Neural cell (in vitro differentiated cells): ENCODE measurements around the gene IL4I1. TPM values are rescaled to one million over a fixed set of nuclear protein-coding genes. Genes with fewer than 3 reads are reported as not detected.

Source experiments
- H2AFZ ChIP-seq: fragments of 200-600, 300-800 bp; sonication (generic), shearing (Covaris generic); 2 replicates; pipeline ENCODE4 v1.6.0; 2014; ENCODE audit warnings: low read depth, mild to moderate bottlenecking, antibody characterized with exemption, low read length, moderate library complexity
- H3F3A ChIP-seq: fragments of 200-600 bp; shearing (Covaris generic); 2 replicates; pipeline ENCODE4 v1.6.1; 2016; ENCODE audit warnings: mild to moderate bottlenecking, moderate library complexity, mixed read lengths, antibody characterized with exemption, low read length; ENCODE audit not compliant: insufficient read depth, poor library complexity, severe bottlenecking
- H3K27ac ChIP-seq: fragments of 200-600, 300-800 bp; sonication (generic), shearing (Covaris generic); 2 replicates; pipeline ENCODE4 v1.5.1; 2014; ENCODE audit warnings: mild to moderate bottlenecking, low read length, moderate library complexity
- H3K27me3 ChIP-seq: fragments of 300-800, 200-600 bp; sonication (generic), shearing (Covaris generic); 2 replicates; pipeline ENCODE4 v1.6.0; 2014; ENCODE audit warnings: mild to moderate bottlenecking, low read depth, low read length, moderate library complexity; ENCODE audit not compliant: insufficient read depth
- H3K36me3 ChIP-seq: fragments of 300-800, 200-600 bp; sonication (generic), shearing (Covaris generic); 2 replicates; pipeline ENCODE4 v1.5.1; 2014; ENCODE audit warnings: mild to moderate bottlenecking, antibody characterized with exemption, low read length, moderate library complexity; ENCODE audit not compliant: insufficient read depth
- H3K4me2 ChIP-seq: fragments of 300-800, 200-600 bp; sonication (generic), shearing (Covaris generic); 2 replicates; pipeline ENCODE4 v1.6.0; 2014; ENCODE audit warnings: mild to moderate bottlenecking, low read length
- H3K4me3 ChIP-seq: fragments of 300-800, 200-600 bp; sonication (generic), shearing (Covaris generic); 2 replicates; pipeline ENCODE4 v1.5.1; 2014; ENCODE audit warnings: mild to moderate bottlenecking, low read length, moderate library complexity
- H3K79me2 ChIP-seq: fragments of 200-600 bp; shearing (Covaris generic); replicated peaks from 2 replicates; pipeline ENCODE4 v1.6.0; 2014; ENCODE audit warnings: mild to moderate bottlenecking, low read length, moderate library complexity; ENCODE audit not compliant: insufficient read depth
- H3K9ac ChIP-seq: fragments of 300-800, 200-600 bp; sonication (generic), shearing (Covaris generic); 2 replicates; pipeline ENCODE4 v1.6.1; 2016; ENCODE audit warnings: mild to moderate bottlenecking, low read length, mixed read lengths
- H3K9me2 ChIP-seq: fragments of 200-600 bp; shearing (Covaris generic); 2 replicates; pipeline ENCODE4 v1.6.1; 2016; ENCODE audit warnings: mild to moderate bottlenecking, low read length, mixed read lengths; ENCODE audit not compliant: insufficient read depth
- H3K9me3 ChIP-seq: fragments of 200-600, 300-800 bp; sonication (generic), shearing (Covaris generic); 2 replicates; pipeline ENCODE4 v1.6.1; 2016; ENCODE audit warnings: mild to moderate bottlenecking, mixed run types, low read length, moderate library complexity, mixed read lengths
- H4K20me1 ChIP-seq: fragments of 200-600 bp; shearing (Covaris generic); 2 replicates; pipeline ENCODE4 v1.6.1; 2016; ENCODE audit warnings: mild to moderate bottlenecking, mixed run types; ENCODE audit not compliant: insufficient read depth
- EZH2 ChIP-seq: fragments of 200-600, 300-800 bp; shearing (Covaris generic), sonication (generic); IDR thresholded peaks from 2 replicates; pipeline ENCODE4 v1.6.1; 2014; ENCODE audit warnings: antibody characterized with exemption, low read length, borderline replicate concordance, mild to moderate bottlenecking; ENCODE audit not compliant: insufficient read depth, poor library complexity, severe bottlenecking
- POLR2AphosphoS5 ChIP-seq: IDR thresholded peaks from 2 replicates; pipeline ENCODE4 v1.6.1; 2012
- SMC3 ChIP-seq: fragments of 450-650 bp; conservative IDR thresholded peaks from 2 replicates; pipeline ENCODE4 v1.6.1; 2014; ENCODE audit warnings: antibody characterized with exemption, mild to moderate bottlenecking, moderate library complexity; ENCODE audit not compliant: poor library complexity
- TAF1 ChIP-seq: IDR thresholded peaks from 2 replicates; pipeline ENCODE4 v1.6.1; 2012; ENCODE audit warnings: low read depth
- polyA plus RNA-seq: library from polyadenylated mRNA; depleted of rRNA; stranded (reverse); fragments of >200 nt; gene quantifications from 2 replicates; pipeline ENCODE4 v1.2.3, GENCODE V29; 2014
- TF ChIP-seq, protein P1 (sequence below): IDR thresholded peaks from 2 replicates; pipeline ENCODE4 v1.6.1; 2012; ENCODE audit warnings: borderline replicate concordance

Gene IL4I1
- polyA plus RNA-seq, 1 donor from 2014 or later: not detected

DNA sequence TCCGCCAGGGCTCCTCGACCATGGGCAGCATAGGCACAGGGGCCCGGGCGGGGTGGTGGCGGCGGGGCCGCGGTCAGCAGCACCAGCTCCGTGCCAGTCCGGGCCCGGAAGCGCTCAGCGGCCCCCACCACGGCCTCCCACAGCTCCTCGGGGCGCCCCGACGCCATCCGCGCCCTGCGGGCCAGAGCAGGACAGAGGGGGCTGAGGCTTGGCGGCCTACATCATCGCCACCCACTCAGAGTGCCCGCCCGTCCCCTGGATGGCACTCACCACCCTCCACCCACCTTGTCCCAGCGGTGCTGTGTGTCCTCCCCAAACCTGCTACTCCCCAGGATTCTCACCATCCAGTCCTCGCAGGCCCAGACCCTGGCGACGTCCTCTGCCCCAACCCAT lies 23.6 kb downstream of the IL4I1 start:
- Histone ChIP-seq H2AFZ (no peak overlapping the region), H3K27me3 (no peaks in the 10 kb centered on the region), H3K36me3 (no peaks in the 10 kb centered on the region), H3K4me2 (no peak overlapping the region), H3F3A (no peaks in the 10 kb centered on the region), H3K4me3 (no peak overlapping the region), H3K9ac (no peak overlapping the region), H3K79me2 (peaks cover 14% of the 10 kb centered on the region), H3K27ac (no peak overlapping the region), H3K9me3 (no peaks in the 10 kb centered on the region), H3K9me2 (no peaks in the 10 kb centered on the region), H4K20me1 (no peaks in the 10 kb centered on the region)
- TF ChIP-seq, protein P1, sequence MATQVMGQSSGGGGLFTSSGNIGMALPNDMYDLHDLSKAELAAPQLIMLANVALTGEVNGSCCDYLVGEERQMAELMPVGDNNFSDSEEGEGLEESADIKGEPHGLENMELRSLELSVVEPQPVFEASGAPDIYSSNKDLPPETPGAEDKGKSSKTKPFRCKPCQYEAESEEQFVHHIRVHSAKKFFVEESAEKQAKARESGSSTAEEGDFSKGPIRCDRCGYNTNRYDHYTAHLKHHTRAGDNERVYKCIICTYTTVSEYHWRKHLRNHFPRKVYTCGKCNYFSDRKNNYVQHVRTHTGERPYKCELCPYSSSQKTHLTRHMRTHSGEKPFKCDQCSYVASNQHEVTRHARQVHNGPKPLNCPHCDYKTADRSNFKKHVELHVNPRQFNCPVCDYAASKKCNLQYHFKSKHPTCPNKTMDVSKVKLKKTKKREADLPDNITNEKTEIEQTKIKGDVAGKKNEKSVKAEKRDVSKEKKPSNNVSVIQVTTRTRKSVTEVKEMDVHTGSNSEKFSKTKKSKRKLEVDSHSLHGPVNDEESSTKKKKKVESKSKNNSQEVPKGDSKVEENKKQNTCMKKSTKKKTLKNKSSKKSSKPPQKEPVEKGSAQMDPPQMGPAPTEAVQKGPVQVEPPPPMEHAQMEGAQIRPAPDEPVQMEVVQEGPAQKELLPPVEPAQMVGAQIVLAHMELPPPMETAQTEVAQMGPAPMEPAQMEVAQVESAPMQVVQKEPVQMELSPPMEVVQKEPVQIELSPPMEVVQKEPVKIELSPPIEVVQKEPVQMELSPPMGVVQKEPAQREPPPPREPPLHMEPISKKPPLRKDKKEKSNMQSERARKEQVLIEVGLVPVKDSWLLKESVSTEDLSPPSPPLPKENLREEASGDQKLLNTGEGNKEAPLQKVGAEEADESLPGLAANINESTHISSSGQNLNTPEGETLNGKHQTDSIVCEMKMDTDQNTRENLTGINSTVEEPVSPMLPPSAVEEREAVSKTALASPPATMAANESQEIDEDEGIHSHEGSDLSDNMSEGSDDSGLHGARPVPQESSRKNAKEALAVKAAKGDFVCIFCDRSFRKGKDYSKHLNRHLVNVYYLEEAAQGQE: no peak

DNA sequence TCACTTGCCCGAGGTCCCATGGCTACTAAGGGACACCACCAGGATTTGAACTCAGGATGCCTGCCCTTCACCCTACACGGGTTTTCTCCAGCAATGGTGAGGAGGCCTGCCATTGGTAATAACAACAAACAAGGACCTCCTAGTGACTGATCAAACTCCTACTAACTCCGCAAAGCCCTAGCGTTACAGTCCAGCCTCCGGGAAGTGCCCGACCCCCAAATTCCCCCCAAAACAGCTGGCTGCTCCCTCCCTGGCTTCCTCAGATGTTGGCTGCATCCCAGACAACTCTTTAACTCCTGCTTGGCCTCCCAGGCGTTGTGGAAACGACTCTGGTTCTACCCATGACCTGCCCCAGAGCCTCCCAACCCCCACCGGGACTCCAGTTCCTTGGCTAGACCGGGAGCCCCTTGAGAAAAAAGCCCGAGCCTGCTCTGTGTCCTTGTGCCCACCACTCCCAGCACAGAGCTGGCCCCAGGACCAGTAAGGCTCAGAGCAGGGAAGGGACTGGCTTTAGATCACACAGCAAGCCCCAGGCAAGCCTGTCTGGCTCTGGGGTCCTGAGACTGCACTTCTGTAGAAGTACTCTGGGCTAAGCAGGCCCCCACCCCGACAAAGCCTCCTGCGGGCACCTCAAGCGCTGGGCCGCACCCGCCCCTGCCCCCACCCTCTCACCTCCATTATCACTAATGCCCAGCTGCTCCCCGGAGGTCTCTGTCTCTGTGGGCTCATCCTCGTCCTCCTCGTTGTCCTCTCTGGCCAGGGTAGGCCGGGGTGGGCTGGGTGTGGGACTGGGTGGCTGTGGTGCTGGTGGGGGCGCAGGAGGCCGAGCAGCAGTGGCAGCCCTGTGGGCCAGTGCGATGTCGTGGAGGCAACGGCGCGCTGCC lies 24.2 kb downstream of the IL4I1 start:
- no peaks in the 10 kb centered on the region for H3F3A ChIP-seq
- H2AFZ ChIP-seq: no peak overlapping the region
- H3K9ac ChIP-seq: no peak overlapping the region
- no peaks in the 10 kb centered on the region for H3K36me3 ChIP-seq
- H3K9me2 ChIP-seq: no peaks in the 10 kb centered on the region
- H3K27ac ChIP-seq: no peak overlapping the region
- H3K79me2 ChIP-seq: peaks cover 14% of the 10 kb centered on the region
- no peaks in the 10 kb centered on the region for H4K20me1 ChIP-seq
- TF ChIP-seq, protein P1: no peak
- no peak for TF ChIP-seq EZH2
- no peak for TF ChIP-seq TAF1
- no peak for TF ChIP-seq SMC3
- TF ChIP-seq POLR2AphosphoS5: no peak
- no peak overlapping the region for H3K4me2 ChIP-seq
- no peak overlapping the region for H3K4me3 ChIP-seq
- no peaks in the 10 kb centered on the region for H3K27me3 ChIP-seq
- no peaks in the 10 kb centered on the region for H3K9me3 ChIP-seq
